ENCODE data around the gene IQGAP1.
"Not testable (repeated sequence)": the region's sequence is repeated elsewhere in the genome, so short reads cannot be mapped to it uniquely, and the experiment has no call there.

The IQGAP1 gene

GRCh38 chr15:90489514-90489913 is 101.5 kb downstream of the IQGAP1 start:
- DNase-seq: no peak

- no peak for DNase-seq
These were observed 101.9 kb downstream of the IQGAP1 start for GRCh38 chr15:90489944-90490343.

DNA sequence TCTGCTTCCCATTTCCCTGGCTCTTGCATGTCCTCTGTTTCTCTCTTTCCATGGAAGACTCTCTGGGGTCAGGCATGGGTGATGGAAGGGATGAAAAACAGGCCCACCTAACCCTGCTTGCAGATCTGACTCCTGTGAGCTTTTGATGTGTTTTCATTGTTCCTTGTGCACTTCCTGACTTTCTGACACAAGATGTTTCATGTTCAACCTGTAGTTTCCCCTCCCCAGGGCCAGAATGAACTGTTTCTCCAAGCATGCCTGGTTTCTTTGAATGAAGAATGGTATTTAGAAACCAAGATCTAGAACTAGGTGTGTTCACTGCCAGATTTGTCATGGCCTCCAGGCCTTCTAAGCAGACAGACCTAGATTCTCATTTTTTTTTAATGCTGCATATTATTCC is 105.6 kb downstream of the IQGAP1 start:
- no peak for DNase-seq

DNA sequence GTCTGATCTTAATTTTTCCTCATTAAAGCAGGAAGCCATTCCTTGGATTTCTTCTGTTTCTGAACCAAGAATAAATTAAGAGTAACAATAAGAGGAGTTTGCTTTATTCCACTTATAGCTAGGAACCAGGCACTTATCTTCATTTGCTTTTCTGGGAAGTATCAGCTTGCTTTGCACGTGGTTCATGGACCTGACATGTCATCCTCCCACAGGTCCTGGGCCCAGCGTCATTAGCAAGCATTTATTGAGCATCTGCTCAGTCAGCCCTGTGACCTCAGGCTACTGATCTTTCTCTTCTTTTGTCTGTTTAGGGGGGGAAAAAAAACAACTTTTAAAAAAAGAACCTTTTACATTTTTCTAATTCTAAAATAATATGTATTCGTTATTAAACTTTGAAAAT is 107.0 kb downstream of the IQGAP1 start:
- no peak for DNase-seq

- DNase-seq: no peak
These were observed 108.7 kb downstream of the IQGAP1 start for GRCh38 chr15:90496791-90497190.

GRCh38 chr15:90497376-90497775 is 109.3 kb downstream of the IQGAP1 start:
- DNase-seq: no peak

GRCh38 chr15:90497912-90498311 is 109.9 kb downstream of the IQGAP1 start:
- DNase-seq: no peak

- DNase-seq: no peak
These were observed 112.1 kb downstream of the IQGAP1 start for GRCh38 chr15:90500171-90500570.

GRCh38 chr15:90501898-90502297 is 113.9 kb downstream of the IQGAP1 start:
- no peak for DNase-seq

DNA sequence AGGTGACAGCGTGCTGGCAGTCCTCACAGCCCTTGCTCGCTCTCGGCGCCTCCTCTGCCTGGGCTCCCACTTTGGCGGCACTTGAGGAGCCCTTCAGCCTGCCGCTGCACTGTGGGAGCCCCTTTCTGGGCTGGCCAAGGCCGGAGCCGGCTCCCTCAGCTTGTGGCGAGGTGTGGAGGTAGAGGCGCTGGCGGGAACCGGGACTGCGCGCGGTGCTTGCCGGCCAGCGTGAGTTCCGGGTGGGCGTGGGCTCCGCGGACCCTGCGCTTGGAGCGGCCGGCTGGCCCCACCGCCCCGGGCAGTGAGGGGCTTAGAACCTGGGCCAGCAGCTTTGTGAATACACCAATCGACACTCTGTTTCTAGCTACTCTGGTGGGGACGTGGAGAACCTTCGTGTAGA is 122.7 kb downstream of the IQGAP1 start:
- not testable (repeated sequence) for DNase-seq

DNA sequence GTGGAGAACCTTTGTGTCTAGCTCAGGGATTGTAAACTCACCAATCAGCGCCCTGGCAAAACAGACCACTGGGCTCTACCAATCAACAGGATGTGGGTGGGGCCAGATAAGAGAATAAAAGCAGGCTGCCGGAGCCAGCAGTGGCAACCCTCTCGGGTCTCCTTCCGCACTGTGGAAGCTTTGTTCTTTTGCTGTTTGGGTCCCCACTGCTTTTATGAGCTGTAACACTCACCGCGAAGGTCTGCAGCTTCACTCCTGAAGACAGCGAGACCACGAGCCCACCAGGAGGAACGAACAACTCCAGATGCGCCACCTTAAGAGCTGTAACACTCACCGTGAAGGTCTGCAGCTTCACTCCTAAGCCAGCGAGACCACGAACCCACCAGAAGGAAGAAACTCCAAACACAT is 123.2 kb downstream of the IQGAP1 start:
- not testable (repeated sequence) for DNase-seq

- DNase-seq: no peak
These were observed 124.2 kb downstream of the IQGAP1 start for GRCh38 chr15:90512276-90512675.

GRCh38 chr15:90512981-90513380 is 124.9 kb downstream of the IQGAP1 start:
- DNase-seq: no peak

DNA sequence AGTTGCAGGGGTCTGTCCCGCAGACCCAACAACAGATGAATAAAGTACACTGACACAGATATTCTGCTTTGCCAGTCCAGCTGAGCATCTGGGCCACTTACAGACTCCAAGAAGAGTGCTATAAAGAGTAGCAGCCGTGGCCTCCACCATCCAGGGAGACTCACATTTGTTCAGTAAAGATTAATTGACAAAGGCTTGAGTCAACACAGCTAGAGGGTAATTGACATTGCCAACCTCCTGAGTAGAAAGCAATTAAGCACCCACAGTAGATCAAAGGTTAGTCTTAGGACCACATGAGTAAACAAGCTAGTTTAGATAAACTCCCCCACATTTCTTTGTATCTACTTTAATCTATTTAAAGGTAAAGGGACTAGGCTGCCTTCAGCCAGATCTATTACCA is 125.4 kb downstream of the IQGAP1 start:
- no peak for DNase-seq

GRCh38 chr15:90513893-90514292 is 125.9 kb downstream of the IQGAP1 start:
- DNase-seq: not testable (repeated sequence)

DNA sequence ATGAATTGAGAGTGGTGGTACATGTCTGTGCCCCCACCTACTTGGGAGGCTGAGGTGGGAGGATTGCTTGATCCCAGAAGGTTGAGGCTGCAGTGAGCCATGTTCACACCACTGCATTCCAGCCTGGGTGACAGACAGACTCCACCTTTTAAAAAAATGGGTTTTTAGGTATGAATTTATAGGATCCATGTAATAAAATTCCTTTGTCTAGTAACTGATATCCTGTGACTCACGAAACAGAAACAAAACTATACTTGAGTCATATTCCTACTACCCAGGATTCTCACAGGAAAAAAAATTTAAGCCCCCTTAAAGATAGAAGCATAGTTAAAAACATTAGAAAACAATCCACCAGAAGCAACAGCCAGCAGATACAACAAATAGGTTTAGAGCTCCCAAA is 131.6 kb downstream of the IQGAP1 start:
- DNase-seq: no peak

GRCh38 chr15:90520365-90520764 is 132.3 kb downstream of the IQGAP1 start:
- DNase-seq: no peak

DNA sequence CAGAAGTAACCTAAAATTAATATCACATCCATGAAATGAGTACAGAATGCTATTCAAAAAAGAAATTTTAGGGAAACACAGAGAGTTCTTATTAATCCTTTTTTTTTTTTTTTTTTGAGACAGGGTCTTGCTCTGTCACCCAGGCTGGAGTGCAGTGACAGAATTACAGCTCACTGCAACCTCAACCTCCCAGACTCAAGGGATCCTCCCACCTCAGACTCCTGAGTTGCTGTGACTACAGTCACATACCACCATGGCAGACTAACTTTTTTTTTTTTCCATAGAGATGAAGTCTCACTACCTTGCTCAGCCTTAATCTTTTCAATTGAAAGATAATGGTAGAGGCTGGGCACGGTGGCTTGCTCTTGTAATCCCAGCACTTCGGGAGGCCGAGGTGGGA is 135.3 kb downstream of the IQGAP1 start:
- no peak for DNase-seq

- DNase-seq: not testable (repeated sequence)
These were observed 136.2 kb downstream of the IQGAP1 start for GRCh38 chr15:90524018-90524803.

DNA sequence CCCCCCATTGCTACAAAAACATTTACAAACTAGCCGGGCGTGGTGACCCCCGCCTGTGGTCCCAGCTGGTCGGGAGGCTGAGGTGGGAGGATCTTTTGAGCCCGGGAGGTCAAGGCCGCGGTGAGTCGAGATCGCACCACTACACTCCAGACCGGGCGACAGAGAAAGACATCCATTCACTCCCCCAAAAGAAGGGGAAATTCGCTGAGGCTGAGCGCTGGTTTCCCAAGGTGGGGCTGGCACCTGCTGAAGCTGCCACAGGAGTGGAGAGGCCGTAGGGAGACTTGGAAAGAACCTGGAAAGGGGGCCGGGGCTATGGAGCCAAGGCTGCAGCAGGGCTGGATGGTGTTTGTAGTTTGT is 140.9 kb downstream of the IQGAP1 start:
- DNase-seq: no peak

- DNase-seq: peak; percentile 38 to 76
These were observed 141.6 kb downstream of the IQGAP1 start, which contains the start of gene CRTC3 for GRCh38 chr15:90529371-90530249. CRTC3 (plus strand) TSS chr15:90529923; CDS start chr15:90530072, 149 bp downstream.

DNA sequence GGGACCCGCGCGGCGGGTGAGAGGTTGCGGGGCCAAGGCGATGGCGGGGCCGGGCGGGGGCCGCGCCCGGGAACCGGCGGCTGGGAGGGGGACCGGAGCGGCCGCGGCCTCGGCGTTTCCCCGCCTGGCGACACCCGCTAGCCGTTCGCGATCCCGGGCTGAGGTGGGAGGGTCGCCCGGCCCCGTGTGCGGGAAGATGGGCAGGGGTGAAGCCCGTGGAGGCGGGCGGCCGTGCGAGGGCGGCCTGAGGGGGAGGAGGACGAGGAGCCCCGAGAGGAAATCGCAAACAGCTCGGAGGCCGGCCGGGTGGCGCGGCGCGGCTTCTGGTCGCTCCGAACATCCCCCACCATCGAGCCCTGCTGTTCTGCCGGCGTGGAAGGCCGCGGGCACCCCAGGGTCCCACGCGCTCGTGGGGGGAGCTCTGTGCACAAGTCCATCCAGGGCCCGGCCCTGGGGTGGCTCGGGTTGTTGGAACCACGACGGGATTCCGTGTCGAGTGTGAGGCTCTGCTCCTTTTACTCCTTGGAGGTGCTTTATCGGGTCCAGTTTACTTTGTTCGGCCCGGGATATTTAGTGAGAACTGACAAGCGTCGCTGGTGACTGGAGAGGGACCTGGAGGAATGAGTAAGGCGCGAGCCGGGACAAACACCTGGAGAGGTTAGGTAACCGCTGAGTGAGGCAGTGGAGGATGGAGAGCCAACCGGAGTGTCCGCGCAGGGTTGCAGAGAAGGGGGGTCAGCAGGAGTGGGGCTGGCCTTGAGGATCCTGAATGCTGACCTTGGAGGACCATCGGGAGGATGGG is 142.4 kb downstream of the IQGAP1 start:
- peak in 1 of 2 donors; percentile 44 for DNase-seq

GRCh38 chr15:90531147-90531546 is 143.1 kb downstream of the IQGAP1 start:
- DNase-seq: peak in 1 of 2 donors; percentile 4
